Measurements from ENCODE around the gene DOCK1. TPM values are rescaled to one million over a fixed set of nuclear protein-coding genes. Genes with fewer than 3 reads are reported as not detected.

The DOCK1 gene
- total RNA-seq, 4 donors from 2014 or later = 60.6 to 136 (median 92.7) TPM

DNA sequence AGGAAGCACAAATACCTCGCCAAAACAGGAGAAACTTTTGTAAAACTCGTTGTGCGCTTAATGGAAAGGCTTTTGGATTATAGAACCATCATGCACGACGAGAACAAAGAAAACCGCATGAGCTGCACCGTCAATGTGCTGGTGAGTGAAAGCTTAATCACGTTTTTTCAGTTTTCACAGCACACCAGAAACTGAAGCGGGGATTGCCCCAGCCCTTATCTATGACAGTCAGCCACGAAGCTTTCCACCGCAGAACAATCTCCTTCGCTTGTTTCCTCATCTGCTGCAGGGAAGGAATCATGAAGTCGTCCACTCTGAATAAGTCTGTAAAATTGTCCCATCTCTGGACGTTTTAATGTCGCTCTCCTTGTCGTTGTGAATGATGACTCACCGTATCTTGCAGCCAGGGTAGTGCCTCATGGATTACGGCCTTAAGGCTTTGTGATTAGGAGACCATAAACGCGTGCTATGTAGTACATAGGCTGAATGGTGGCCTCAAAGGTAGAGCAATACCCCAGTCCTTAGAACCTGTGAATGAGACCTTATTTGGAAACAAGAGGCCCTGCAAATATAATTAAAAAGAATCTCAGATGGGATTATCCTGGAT lies 468.9 kb downstream of the DOCK1 start:
- Histone ChIP-seq H3K9me3 (no peaks in the 10 kb centered on the region), H3K27ac (no peak overlapping the region), H3K27me3 (no peaks in the 10 kb centered on the region), H3K4me3 (no peak overlapping the region), H3K36me3 (peaks cover 33% of the 10 kb centered on the region), H3K4me1 (no peaks in the 10 kb centered on the region)
- TF ChIP-seq POLR2A (IDR thresholded peaks at IDR 0.05) (no peak), EP300 (IDR thresholded peaks at IDR 0.05) (no peak)
- no peak for DNase-seq (ENCODE audit: low spot score in 2 of 2)
- WGBS = 91% methylated on average over 20 of the region's 20 CpGs

DNA sequence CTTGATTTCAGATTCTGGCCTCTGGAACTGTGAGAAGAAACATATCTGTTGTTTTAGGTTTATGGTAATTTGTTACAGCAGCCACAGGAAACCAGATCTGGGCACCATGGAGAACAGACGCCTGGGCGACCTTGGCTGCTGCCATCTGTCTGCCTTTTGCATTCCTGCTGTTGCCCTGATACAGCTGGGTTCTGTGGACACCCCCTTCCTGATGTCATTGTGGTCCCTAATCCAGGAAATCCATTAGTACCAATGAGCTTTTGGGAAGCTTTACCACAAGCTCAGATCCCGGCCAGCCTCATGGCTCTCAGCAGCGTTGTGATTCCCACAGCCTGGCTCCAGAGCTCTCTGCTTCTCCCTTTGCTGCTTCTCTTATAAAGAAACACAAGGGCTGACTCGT lies 469.7 kb downstream of the DOCK1 start:
- 90% methylated on average over 5 of the region's 5 CpGs for WGBS

DNA sequence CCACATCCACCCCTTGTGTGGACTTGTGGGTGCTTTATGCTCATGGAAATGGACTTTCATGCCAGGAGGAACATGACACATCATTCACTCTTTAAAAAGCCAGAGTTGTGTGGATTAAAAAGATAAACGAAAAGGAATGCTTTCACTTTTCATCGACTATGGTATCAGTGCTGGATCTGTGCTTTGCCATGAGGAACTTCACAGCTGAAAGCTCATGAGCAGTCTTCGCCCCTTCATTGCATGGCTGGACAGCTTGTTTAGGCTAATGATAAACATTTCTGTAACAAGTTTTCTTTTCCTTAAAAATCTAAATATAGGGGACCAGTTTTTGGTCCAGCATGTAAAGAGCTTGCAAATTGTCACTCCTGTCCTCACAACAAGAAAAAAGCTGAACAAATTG lies 470.2 kb downstream of the DOCK1 start:
- Histone ChIP-seq H3K9me3 (no peaks in the 10 kb centered on the region), H3K36me3 (peaks cover 33% of the 10 kb centered on the region), H3K4me3 (no peak overlapping the region), H3K4me1 (no peaks in the 10 kb centered on the region), H3K27ac (no peak overlapping the region), H3K27me3 (no peaks in the 10 kb centered on the region)
- no peak for DNase-seq (ENCODE audit: low spot score in 2 of 2)
- TF ChIP-seq POLR2A (IDR thresholded peaks at IDR 0.05) = no peak
- TF ChIP-seq POLR2AphosphoS5 (IDR thresholded peaks at IDR 0.05) = no peak
- TF ChIP-seq, protein P1, sequence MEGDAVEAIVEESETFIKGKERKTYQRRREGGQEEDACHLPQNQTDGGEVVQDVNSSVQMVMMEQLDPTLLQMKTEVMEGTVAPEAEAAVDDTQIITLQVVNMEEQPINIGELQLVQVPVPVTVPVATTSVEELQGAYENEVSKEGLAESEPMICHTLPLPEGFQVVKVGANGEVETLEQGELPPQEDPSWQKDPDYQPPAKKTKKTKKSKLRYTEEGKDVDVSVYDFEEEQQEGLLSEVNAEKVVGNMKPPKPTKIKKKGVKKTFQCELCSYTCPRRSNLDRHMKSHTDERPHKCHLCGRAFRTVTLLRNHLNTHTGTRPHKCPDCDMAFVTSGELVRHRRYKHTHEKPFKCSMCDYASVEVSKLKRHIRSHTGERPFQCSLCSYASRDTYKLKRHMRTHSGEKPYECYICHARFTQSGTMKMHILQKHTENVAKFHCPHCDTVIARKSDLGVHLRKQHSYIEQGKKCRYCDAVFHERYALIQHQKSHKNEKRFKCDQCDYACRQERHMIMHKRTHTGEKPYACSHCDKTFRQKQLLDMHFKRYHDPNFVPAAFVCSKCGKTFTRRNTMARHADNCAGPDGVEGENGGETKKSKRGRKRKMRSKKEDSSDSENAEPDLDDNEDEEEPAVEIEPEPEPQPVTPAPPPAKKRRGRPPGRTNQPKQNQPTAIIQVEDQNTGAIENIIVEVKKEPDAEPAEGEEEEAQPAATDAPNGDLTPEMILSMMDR (IDR thresholded peaks at IDR 0.05) = no peak
- TF ChIP-seq EP300 (IDR thresholded peaks at IDR 0.05) = no peak
- 93% methylated on average over 3 of the region's 3 CpGs for WGBS

More for the DNA sequence above, 469.7 kb downstream of the DOCK1 start:
- Histone ChIP-seq H3K4me3 (no peak overlapping the region), H3K4me1 (no peaks in the 10 kb centered on the region), H3K9me3 (no peaks in the 10 kb centered on the region), H3K27ac (no peak overlapping the region), H3K27me3 (no peaks in the 10 kb centered on the region), H3K36me3 (peaks cover 33% of the 10 kb centered on the region)
- no peak for TF ChIP-seq POLR2AphosphoS5 (IDR thresholded peaks at IDR 0.05)
- no peak for TF ChIP-seq POLR2A (IDR thresholded peaks at IDR 0.05)
- TF ChIP-seq, protein P1 (IDR thresholded peaks at IDR 0.05) = no peak
- no peak for TF ChIP-seq EP300 (IDR thresholded peaks at IDR 0.05)
- no peak for DNase-seq (ENCODE audit: low spot score in 2 of 2)

DNA sequence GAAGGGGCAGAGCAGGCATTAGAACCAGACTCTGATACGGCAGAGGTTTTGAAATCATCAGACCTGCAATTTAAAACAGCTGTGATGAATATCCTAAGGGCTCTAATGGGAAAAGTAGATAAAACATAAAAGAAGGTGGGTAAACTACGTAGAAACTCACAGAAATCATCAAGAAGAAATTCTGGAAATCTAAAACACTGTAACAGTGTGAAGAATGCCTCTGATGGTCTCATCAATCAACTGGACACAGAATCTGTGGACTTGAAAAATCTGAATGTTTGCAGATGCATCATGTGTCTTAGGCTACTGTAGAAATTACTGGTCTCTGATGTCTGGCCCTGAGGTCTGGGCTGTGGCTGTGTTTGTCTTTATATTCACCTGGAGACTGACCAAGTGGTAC lies 470.8 kb downstream of the DOCK1 start:
- no peak for TF ChIP-seq POLR2AphosphoS5 (IDR thresholded peaks at IDR 0.05)
- TF ChIP-seq, protein P1 (IDR thresholded peaks at IDR 0.05) = no peak
- no peak for TF ChIP-seq POLR2A (IDR thresholded peaks at IDR 0.05)
- TF ChIP-seq EP300 (IDR thresholded peaks at IDR 0.05) = no peak
- WGBS = 90% methylated on average over 2 of the region's 2 CpGs
- H3K27ac ChIP-seq = no peak overlapping the region
- H3K36me3 ChIP-seq = peaks cover 33% of the 10 kb centered on the region
- no peak for DNase-seq (ENCODE audit: low spot score in 2 of 2)
- no peaks in the 10 kb centered on the region for H3K4me1 ChIP-seq
- no peaks in the 10 kb centered on the region for H3K9me3 ChIP-seq
- no peaks in the 10 kb centered on the region for H3K27me3 ChIP-seq
- no peak overlapping the region for H3K4me3 ChIP-seq

DNA sequence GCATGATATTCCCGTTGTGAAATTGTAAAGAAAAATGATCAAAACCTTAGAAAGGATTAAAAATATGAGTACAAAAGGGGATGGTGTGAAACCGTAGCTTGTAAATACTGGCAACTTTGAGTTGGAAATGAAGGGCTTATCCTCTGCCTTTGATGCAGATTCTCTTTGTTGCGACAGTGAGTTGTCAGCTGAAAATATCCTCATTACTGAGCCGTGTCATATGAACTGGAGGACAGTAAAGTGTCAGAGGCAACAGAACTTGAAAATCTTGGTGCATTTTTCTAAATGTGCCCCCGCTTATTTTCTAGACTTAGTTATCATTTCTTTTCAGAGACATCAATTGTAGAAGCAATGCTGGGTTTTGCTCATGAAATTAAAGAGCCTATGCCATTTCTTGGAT lies 473.4 kb downstream of the DOCK1 start:
- Histone ChIP-seq H3K27me3 (no peaks in the 10 kb centered on the region), H3K4me3 (no peak overlapping the region), H3K9me3 (no peaks in the 10 kb centered on the region), H3K36me3 (peaks cover 42% of the 10 kb centered on the region), H3K4me1 (no peaks in the 10 kb centered on the region), H3K27ac (no peak overlapping the region)
- 93% methylated on average over 5 of the region's 5 CpGs for WGBS
- TF ChIP-seq POLR2A (IDR thresholded peaks at IDR 0.05) (no peak), EP300 (IDR thresholded peaks at IDR 0.05) (no peak), POLR2AphosphoS5 (IDR thresholded peaks at IDR 0.05) (no peak)
- TF ChIP-seq, protein P1 (IDR thresholded peaks at IDR 0.05) = no peak
- DNase-seq (ENCODE audit: low spot score in 2 of 2) = no peak

DNA sequence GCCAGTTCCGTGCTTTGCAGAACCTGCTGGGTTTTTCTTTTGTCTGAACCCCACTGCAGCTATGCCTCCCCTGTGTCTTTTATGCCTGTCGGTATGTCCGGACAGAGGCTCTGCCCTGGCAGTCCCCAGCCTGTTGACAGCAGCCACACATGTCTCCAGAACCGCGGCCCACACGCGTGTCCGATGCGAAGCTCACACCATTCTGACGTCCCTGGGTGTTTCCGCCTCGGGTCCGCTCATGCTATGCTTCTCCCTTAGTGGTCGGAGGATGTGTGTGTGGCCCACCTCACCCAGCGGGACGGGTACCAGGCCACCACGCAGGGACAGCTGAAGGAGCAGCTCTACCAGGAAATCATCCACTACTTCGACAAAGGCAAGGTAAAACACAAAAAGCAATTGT lies 479.3 kb downstream of the DOCK1 start:
- no peak overlapping the region for H3K4me3 ChIP-seq
- no peaks in the 10 kb centered on the region for H3K27me3 ChIP-seq
- WGBS = 86% methylated on average over 18 of the region's 18 CpGs
- no peaks in the 10 kb centered on the region for H3K9me3 ChIP-seq
- DNase-seq (ENCODE audit: low spot score in 2 of 2) = no peak
- H3K27ac ChIP-seq = no peak overlapping the region
- peaks cover 39% of the 10 kb centered on the region for H3K36me3 ChIP-seq
- TF ChIP-seq, protein P1 (IDR thresholded peaks at IDR 0.05) = no peak
- TF ChIP-seq POLR2A (IDR thresholded peaks at IDR 0.05) = no peak
- no peak for TF ChIP-seq POLR2AphosphoS5 (IDR thresholded peaks at IDR 0.05)
- TF ChIP-seq EP300 (IDR thresholded peaks at IDR 0.05) = no peak
- H3K4me1 ChIP-seq = no peaks in the 10 kb centered on the region
